SH-SY5Y (cell line): ENCODE measurements around the gene MTCL1.

Source experiments
- GATA2 ChIP-seq: IDR thresholded peaks from 2 replicates; pipeline ENCODE4 v1.6.1; 2011; ENCODE audit warnings: mild to moderate bottlenecking, low read depth, low read length
- GATA3 ChIP-seq: IDR thresholded peaks from 2 replicates; pipeline ENCODE4 v1.6.1; 2011; ENCODE audit warnings: low read depth, mild to moderate bottlenecking, low read length, moderate library complexity

Gene MTCL1

GRCh38 chr18:8673256-8674209, 31.8 kb upstream of the MTCL1 start:
- TF ChIP-seq GATA2, result no peak
- TF ChIP-seq GATA3, result no peak

- TF ChIP-seq GATA3, result no peak
- TF ChIP-seq GATA2, result no peak
These were observed 30.3 kb upstream of the MTCL1 start for GRCh38 chr18:8675057-8675456.

- no peak for TF ChIP-seq GATA2
- TF ChIP-seq GATA3, result no peak
These were observed 24.2 kb upstream of the MTCL1 start for GRCh38 chr18:8681196-8681595.

GRCh38 chr18:8684577-8684976, 20.8 kb upstream of the MTCL1 start:
- no peak for TF ChIP-seq GATA2
- no peak for TF ChIP-seq GATA3

- no peak for TF ChIP-seq GATA3
- no peak for TF ChIP-seq GATA2
These were observed 20.0 kb upstream of the MTCL1 start for GRCh38 chr18:8685141-8685913.

- no peak for TF ChIP-seq GATA2
- TF ChIP-seq GATA3, result no peak
These were observed 19.5 kb upstream of the MTCL1 start for GRCh38 chr18:8685914-8686216.

- no peak for TF ChIP-seq GATA2
- no peak for TF ChIP-seq GATA3
These were observed 18.7 kb upstream of the MTCL1 start for GRCh38 chr18:8686611-8687010.

GRCh38 chr18:8688216-8688800, 17.0 kb upstream of the MTCL1 start:
- TF ChIP-seq GATA2, result no peak
- no peak for TF ChIP-seq GATA3

GRCh38 chr18:8688816-8689215, 16.5 kb upstream of the MTCL1 start:
- no peak for TF ChIP-seq GATA3
- no peak for TF ChIP-seq GATA2

GRCh38 chr18:8689517-8689916, 15.8 kb upstream of the MTCL1 start:
- TF ChIP-seq GATA3 (no peak), GATA2 (no peak)

- no peak for TF ChIP-seq GATA2
- no peak for TF ChIP-seq GATA3
These were observed 10.5 kb upstream of the MTCL1 start for GRCh38 chr18:8694891-8695290.

GRCh38 chr18:8695932-8696517, 9.3 kb upstream of the MTCL1 start:
- TF ChIP-seq GATA2 (no peak), GATA3 (no peak)

GRCh38 chr18:8696749-8697211, 8.6 kb upstream of the MTCL1 start:
- TF ChIP-seq GATA2, result no peak
- no peak for TF ChIP-seq GATA3

- TF ChIP-seq GATA2 (no peak), GATA3 (no peak)
These were observed 6.2 kb upstream of the MTCL1 start for GRCh38 chr18:8699126-8699525.

- TF ChIP-seq GATA2 (no peak), GATA3 (no peak)
These were observed 5.4 kb upstream of the MTCL1 start for GRCh38 chr18:8699948-8700347.
